Colonic mucosa (tissue), 4 donors: ENCODE data around the gene PLXNB2. TPM values are rescaled to one million over a fixed set of nuclear protein-coding genes. Genes with fewer than 3 reads are reported as not detected.

Experiments
- DNase-seq: peaks from one replicate; pipeline ENCODE4 v3.0.0-alpha.2; 2020
- H3K27ac ChIP-seq: fragments of 200-600 bp; one replicate; pipeline ENCODE4 v1.8.0; 2021
- H3K27me3 ChIP-seq: fragments of 200-600 bp; one replicate; pipeline ENCODE4 v1.8.0; 2021
- H3K36me3 ChIP-seq: fragments of 200-600 bp; one replicate; pipeline ENCODE4 v1.8.0; 2021
- H3K4me1 ChIP-seq: fragments of 200-600 bp; one replicate; pipeline ENCODE4 v1.8.0; 2021; ENCODE audit warnings: mild to moderate bottlenecking
- H3K4me3 ChIP-seq: fragments of 200-600 bp; one replicate; pipeline ENCODE4 v1.8.0; 2021
- H3K9ac ChIP-seq, 2 donors: one replicate each; pipeline ENCODE4 v1.7.0; 2013; ENCODE audit warnings: control low read depth in 2 of 2, low read depth in 2 of 2, low read length in 2 of 2
- H3K9me3 ChIP-seq: fragments of 200-600 bp; one replicate; pipeline ENCODE4 v1.8.0; 2021
- intact Hi-C: fragments of 100-400 bp; cut with DNase I; formaldehyde crosslinking; loops from one replicate; pipeline ENCODE4 v1.14.1; 2022
- total RNA-seq, 2 donors: library from RNA; stranded (reverse); fragmentation: NEBNext Ultra II Directional in 1 of 2; extraction: Animal tissue kit (Norgen Biotek cat#: 25700) in 1 of 2; gene quantifications; one replicate each; pipeline ENCODE4 v1.2.1, GENCODE V29; 2021
- TF ChIP-seq, protein P1 (sequence below): fragments of 200-600 bp; IDR thresholded peaks from one replicate; pipeline ENCODE4 v1.8.0; 2022; ENCODE audit warnings: antibody characterized with exemption, mild to moderate bottlenecking
- donor health status: healthy.
- donor health status: DM: no; HTN: no; CAD: no.
- donor health status: DM: no; HTN: no; CAD: no.

PLXNB2 gene
- total RNA-seq, 2 donors from 2014 or later = 270 to 339 TPM

DNA sequence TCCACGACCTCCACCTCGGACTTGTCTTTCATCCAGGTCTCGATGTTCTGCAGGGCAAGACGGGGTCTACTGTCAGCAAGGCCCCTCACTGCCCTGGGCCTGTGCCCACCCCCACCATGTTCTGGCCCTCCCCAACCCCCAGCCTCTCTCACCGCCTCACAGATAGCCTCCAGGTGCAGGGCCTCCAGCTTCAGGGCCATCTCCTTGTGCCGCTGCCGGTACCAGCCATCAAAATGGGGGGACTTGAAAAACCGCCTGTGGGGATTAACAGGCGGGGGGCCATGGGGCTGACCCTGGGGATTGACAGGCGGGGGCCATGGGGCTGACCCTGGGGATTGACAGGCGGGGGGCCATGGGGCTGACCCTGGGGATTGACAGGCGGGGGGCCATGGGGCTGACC is 4.9 kb upstream of the PLXNB2 start:
- no peaks in the 10 kb centered on the region for H3K36me3 ChIP-seq
- H3K27ac ChIP-seq = no peak overlapping the region
- no peak overlapping the region for H3K4me3 ChIP-seq
- intact Hi-C loops = no loop called here
- DNase-seq = no peak
- TF ChIP-seq, protein P1, sequence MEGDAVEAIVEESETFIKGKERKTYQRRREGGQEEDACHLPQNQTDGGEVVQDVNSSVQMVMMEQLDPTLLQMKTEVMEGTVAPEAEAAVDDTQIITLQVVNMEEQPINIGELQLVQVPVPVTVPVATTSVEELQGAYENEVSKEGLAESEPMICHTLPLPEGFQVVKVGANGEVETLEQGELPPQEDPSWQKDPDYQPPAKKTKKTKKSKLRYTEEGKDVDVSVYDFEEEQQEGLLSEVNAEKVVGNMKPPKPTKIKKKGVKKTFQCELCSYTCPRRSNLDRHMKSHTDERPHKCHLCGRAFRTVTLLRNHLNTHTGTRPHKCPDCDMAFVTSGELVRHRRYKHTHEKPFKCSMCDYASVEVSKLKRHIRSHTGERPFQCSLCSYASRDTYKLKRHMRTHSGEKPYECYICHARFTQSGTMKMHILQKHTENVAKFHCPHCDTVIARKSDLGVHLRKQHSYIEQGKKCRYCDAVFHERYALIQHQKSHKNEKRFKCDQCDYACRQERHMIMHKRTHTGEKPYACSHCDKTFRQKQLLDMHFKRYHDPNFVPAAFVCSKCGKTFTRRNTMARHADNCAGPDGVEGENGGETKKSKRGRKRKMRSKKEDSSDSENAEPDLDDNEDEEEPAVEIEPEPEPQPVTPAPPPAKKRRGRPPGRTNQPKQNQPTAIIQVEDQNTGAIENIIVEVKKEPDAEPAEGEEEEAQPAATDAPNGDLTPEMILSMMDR = no peak
- H3K4me1 ChIP-seq = peaks cover 7% of the 10 kb centered on the region
- no peak overlapping the region for H3K9ac ChIP-seq
- no peaks in the 10 kb centered on the region for H3K27me3 ChIP-seq
- H3K9me3 ChIP-seq = no peaks in the 10 kb centered on the region

DNA sequence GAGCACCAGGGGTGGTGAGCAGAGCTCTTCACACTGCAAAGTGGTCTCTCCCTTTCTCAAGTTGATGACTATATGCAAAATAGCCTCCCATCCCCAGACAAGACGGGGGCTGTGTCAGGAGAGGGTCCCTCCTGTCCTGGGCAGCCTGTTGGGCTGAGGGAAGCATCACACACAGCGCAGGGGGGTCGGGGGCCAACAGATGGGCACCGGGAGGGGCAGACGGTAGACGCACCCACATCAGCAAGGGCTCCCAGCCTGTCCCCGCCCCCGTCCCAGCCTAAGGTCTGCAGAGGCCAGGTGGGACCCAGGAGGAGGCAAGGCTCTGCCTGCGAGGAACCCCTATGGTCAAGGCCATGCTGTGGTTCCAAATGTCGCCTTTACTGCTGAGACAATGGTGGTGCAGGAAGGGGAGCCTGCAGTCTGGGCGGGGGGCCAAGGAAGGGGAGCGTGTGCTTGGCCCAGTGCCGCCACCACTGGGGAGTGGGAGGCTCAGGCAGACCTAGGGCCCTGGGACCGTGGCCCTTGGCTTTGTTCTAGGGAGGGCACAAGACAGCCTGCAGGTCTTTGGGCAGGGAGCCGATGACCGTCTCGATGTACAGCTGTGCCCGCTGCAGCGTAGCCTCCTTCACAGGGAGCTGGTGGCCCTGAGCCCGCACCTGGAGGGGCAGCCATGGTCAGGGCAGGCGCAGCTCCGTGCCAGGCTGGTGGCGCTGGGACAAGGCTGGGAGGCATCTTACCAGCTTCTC is 4.3 kb upstream of the PLXNB2 start:
- peaks cover 7% of the 10 kb centered on the region for H3K4me1 ChIP-seq
- no peak for DNase-seq
- no peaks in the 10 kb centered on the region for H3K27me3 ChIP-seq
- no peak overlapping the region for H3K4me3 ChIP-seq
- H3K9ac ChIP-seq = no peak overlapping the region
- no peaks in the 10 kb centered on the region for H3K9me3 ChIP-seq
- no peaks in the 10 kb centered on the region for H3K36me3 ChIP-seq
- TF ChIP-seq, protein P1 = no peak
- H3K27ac ChIP-seq = no peak overlapping the region
- intact Hi-C loops = no loop called here

DNA sequence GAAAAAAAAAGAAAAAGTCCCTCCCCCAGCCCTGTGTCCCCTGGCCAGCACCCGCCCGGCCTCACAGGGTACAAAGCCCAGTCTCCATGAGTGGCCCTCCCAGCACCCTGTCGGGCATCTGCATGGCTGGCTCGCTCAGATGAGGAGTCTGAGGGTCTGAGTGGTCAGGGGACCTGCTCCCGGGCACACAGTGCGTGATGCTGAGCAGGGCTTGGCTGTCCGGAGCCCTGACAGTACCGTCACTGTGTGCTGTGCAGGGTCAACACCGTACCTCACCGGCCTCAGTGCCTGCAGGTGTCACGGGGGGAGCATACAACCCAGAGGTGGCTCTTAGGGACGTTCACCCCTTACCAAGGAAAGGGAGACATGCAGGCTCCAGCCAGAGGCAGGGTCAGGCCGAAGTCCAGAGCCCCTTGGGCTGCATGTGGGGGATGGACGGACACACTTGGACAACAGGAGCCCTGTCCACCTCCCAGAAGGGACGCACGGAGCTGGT is 3.6 kb upstream of the PLXNB2 start:
- H3K4me3 ChIP-seq = no peak overlapping the region
- no peaks in the 10 kb centered on the region for H3K36me3 ChIP-seq
- no peaks in the 10 kb centered on the region for H3K27me3 ChIP-seq
- no peak overlapping the region for H3K9ac ChIP-seq
- H3K27ac ChIP-seq = no peak overlapping the region
- intact Hi-C loops = no loop called here
- peaks cover 7% of the 10 kb centered on the region for H3K4me1 ChIP-seq
- TF ChIP-seq, protein P1 = no peak
- DNase-seq = no peak
- no peaks in the 10 kb centered on the region for H3K9me3 ChIP-seq

DNA sequence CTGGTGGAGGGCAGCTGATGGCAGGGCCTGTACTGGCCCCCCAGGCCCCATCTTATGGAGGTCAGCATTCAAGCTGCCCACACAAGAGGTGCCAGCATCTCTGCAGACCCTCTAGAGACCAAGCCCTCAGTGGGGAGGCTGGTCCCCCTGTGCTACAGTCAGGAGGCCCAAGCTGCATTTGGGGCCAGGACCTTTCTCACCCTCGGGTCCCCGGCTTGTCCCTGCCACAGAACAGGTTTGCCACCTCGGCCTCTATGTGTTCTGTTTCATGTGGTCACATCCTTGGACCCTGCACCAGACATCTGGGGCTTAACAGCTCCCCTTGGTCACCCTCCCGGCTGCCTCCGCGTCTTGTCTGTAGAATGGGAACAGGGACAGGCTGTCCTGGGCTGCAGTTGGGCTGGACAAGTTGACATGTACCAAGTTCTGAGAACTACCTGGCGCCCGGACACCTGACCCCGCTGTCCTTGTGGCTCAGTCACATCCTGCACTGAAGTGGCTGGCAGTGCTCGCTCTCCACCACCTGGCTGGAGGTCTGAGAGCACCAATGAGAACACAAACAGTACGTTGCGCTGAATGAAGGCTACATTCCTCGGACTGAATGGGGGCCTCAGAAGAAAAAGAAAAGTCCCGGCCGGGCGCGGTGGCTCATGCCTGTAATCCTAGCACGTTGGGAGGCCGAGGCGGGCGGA is 2.7 kb upstream of the PLXNB2 start:
- H3K9ac ChIP-seq = peak overlapping the region in 1 of 2 donors; percentile 5

DNA sequence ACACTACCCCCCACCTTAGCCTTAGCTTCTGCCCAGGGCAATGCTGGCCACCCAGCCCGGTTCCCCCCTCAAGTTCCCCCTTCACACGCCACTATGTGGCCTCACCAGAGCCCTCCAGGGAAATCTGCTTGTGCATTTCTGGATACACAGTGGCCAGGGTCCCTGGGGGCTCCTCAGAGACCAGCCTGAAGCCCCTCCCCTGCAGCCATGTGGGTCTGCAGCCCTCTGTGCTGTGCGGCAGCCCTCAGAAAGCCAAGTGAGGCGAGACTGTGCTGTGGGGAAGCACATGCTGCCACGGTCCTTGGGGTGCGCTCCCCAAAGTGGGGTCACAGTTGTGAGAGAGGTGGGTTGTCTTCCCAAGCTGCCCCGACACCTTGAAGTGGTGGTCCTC is 2.1 kb upstream of the PLXNB2 start:
- peaks cover 13% of the 10 kb centered on the region for H3K4me1 ChIP-seq
- TF ChIP-seq, protein P1 = no peak
- no peak overlapping the region for H3K4me3 ChIP-seq
- H3K27ac ChIP-seq = no peak overlapping the region
- H3K27me3 ChIP-seq = no peaks in the 10 kb centered on the region
- peak overlapping the region in 1 of 2 donors; percentile 5 for H3K9ac ChIP-seq
- no peaks in the 10 kb centered on the region for H3K9me3 ChIP-seq
- H3K36me3 ChIP-seq = no peaks in the 10 kb centered on the region
- no peak for DNase-seq
- intact Hi-C loops = no loop called here

More for the DNA sequence above, 2.7 kb upstream of the PLXNB2 start:
- TF ChIP-seq, protein P1 = no peak
- no peak for DNase-seq
- Histone ChIP-seq H3K4me3 (no peak overlapping the region), H3K27me3 (no peaks in the 10 kb centered on the region), H3K4me1 (peaks cover 13% of the 10 kb centered on the region), H3K9me3 (no peaks in the 10 kb centered on the region), H3K27ac (no peak overlapping the region), H3K36me3 (no peaks in the 10 kb centered on the region)
- intact Hi-C loops = no loop called here
